GM19372 (cell line): ENCODE measurements around the gene PSD4.

Source experiments
- ATAC-seq: cut with Tn5 transposase; IDR thresholded peaks from one replicate; pipeline ENCODE4 v1.9.1; 2021; ENCODE audit warnings: mild to moderate bottlenecking, low read depth, moderate library complexity; ENCODE audit not compliant: unreplicated experiment

PSD4 gene

DNA sequence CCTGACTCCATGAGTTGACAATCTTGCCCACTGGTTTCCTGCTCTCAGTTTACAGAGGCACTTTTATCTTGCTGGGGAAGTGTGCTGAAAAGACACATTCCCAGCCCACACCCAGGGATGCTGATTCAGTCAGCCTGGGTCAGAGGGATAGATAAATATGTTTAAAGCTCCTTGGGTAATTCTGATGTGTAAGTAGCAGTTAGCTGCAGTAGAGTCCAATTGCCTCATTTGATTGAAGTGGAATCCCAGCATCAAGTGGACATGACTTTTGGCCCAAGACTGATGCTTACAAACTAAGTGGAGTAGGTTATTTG is 29.4 kb downstream of the PSD4 start:
- no peak for ATAC-seq

GRCh38 chr2:113203901-113204519 is 30.2 kb downstream of the PSD4 start:
- ATAC-seq = peak; percentile 81

- no peak for ATAC-seq
Measured at GRCh38 chr2:113206251-113206650, 32.5 kb downstream of the PSD4 start.

DNA sequence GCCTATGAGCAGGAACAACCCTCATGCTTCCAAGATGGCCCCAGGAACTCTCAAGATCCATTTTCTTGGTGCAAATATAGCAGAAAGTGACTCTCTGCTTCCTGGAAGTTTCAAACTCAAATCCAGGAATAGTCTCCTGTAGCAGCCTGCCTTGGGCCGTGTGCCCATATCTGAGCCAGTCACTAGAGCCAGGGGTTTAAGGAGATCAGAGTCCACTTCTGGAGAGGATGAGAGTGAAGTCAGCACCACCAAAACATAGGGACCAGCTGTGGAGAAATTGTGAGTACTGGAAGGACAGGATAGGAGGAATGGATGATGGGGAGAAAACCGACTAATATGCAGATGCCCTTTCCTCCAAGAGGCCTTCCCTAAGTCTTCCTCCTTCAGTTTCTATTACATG is 33.2 kb downstream of the PSD4 start:
- no peak for ATAC-seq

DNA sequence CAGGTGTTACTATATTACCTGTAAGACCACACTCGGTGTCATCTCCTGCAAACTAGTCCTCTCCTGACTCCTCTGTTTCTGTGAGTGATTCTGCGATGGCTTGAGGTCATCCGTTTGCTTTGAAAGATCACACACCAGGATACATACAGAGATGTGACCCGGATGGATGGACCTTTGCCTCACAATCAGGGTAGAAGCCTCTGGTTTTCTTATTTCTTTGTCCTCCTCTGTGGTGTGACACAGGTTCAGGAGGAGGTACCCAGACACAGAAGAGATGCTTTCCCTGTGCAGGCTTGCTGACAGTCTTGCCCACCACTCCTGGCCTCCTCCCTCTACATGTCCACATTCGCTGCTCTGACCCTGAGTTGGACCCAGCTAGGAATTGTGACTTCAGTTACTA is 34.6 kb downstream of the PSD4 start:
- ATAC-seq = no peak

DNA sequence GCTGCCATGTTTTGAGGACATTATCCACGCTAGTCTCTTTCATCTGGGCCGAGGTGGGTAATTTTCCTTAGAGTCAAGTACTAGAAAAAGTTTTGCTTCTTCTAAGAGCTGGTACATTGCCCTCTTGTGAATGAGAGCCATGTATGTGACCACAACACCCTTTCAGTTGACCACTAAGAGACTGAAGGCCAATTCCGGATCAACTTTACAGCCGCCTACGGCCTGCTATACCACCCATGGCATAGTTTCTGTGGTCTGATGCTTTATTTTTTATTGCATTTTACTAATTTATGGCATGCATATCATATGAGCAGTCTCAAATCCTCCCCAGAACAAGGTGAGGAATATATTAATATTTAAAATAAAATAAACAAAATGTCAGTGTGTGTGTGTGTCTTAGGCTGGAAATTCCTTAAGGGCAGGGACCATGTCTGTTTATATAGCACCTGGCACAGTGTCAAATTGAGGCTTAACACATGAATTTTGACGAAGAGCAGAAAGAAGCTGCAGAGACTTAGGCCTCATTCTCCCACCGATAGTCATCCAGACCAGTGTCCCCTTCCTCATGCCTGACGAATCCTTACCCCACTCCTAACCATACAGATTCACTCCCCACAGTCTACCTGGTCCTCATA is 35.4 kb downstream of the PSD4 start:
- no peak for ATAC-seq

DNA sequence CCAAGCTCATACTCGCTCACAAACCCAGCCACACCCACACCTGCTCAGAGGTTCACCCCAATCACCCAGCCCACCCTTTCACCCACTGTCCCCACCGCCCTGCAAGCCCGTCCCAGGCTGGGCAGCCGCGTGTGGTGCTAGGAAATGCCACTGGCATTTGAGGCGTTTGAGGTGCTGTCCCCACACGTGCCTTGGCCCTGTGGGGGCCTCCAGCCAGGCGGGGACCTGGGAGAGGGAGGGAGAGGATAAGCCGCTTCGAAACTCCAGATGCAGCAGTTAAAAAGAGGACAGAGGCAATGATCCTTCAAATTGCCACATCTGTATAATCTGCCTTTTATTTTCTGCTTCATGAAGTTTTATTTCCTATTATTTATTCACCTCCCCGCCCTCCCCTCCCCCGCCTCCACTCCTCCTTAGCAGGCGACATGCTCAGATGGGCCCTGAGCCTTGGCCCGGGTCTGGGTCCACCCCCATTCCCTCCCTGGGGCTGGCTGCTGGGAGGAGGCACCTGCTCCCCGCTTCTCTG is 35.9 kb downstream of the PSD4 start:
- no peak for ATAC-seq

DNA sequence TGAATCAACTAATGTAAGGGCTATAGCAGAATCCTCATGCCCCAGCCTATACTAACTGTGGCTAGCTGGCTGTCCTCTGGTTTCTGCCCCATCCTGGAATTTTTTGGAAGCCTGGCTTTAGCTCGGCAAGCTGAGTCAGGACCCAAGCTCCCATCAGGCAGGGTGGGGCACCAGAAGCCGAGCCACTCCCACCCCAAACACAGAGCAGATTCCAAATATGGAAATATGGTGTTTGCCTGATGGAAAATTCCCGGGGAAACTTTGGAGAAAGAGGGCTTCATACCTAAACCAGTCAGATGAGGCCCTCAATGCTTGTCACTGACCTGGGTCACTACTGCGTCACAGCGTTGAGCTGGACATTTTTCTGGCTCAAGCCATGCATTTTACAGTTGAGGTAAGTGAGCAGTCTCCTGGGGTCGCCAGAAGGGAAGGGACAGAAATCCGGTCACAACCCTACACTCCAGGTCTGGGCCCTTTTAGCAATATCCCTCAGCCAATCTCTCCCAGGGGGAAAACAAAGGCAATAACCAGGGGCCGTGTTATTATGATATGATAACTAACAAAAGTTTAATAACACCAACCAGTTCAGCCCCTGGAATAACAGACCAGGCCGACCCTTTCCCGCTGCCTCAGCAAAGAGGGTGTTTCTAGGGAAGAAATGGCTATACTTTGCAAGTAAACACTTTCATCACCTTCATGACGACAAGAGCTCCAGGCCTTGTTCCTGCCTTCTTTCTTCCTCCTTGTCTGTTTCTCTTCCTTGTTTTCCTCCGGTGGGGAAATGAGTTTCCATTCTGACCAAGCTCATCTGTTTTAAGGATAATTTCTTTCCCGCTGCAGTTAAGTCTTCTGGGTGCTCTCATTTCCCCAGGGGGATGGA is 37.7 kb downstream of the PSD4 start:
- no peak for ATAC-seq

GRCh38 chr2:113212245-113213060 is 38.7 kb downstream of the PSD4 start:
- ATAC-seq = no peak

- ATAC-seq = no peak
Measured at GRCh38 chr2:113213061-113213930, 39.5 kb downstream of the PSD4 start.

GRCh38 chr2:113214141-113214540 is 40.4 kb downstream of the PSD4 start:
- no peak for ATAC-seq

DNA sequence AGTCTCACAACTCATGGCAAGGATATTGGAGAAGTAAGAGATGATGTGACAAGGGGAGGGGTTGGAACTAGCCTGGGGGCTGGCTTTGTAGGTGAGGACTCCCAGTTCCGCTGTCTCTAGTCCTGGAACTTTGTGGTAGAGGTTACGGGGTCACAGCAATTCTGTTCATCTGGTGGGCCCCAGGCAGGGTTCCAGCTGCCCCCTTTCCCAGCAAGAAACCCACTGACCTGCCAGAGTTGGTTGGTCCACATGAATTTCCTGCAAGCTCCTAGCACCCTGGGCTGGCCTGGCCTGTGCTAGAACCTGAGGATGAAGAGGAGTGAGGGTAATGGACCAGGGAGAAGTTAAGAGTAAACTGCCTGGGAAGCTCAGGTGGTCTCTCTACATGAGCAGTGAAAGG is 41.3 kb downstream of the PSD4 start:
- ATAC-seq = no peak

DNA sequence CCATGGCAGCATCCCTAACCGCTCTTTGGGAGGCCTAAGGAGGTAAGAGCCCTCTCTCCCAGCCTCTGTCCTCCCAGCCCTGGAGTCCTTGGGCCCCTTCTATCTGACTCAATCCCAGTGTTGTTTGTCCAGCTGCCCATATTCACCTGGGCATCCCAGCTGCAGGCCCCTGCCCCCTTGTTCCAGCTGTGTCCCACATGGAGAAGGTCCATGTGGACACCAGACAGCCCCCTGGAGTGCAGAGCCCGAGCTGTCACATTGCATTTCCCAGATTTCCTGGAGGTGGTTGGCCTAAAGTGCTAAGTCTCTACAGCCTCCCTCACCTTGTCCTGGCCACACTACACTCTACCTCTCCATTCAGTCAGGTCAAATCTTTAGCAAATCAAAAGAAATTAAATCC is 42.5 kb downstream of the PSD4 start:
- ATAC-seq = no peak

DNA sequence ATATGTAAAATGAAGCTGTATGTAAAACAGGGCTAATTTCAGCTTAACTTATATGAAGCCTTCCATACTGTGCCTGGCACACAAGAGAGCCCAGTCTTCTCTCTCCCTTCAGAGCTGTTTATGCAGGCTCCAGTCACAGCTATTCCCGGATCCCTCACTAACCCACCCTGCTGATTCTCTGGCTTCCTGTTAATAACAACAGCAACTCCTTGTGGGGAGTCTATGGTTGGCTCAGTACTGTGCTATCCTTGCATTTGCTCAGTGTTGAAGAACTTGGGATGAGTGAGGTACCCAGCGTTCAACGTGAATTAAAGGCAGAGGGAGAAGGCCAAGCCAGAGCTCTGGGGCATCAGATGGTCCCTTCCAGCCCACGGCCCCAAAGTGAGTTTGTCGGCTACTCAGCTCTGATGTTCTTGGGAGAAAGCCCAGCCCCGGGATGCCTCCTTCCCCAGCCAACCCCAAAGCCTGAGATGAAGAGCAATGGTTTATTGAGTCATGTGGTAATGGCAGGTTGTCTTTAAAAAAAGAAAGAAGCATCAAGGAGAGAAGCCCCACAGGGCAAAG is 43.2 kb downstream of the PSD4 start:
- ATAC-seq = no peak

DNA sequence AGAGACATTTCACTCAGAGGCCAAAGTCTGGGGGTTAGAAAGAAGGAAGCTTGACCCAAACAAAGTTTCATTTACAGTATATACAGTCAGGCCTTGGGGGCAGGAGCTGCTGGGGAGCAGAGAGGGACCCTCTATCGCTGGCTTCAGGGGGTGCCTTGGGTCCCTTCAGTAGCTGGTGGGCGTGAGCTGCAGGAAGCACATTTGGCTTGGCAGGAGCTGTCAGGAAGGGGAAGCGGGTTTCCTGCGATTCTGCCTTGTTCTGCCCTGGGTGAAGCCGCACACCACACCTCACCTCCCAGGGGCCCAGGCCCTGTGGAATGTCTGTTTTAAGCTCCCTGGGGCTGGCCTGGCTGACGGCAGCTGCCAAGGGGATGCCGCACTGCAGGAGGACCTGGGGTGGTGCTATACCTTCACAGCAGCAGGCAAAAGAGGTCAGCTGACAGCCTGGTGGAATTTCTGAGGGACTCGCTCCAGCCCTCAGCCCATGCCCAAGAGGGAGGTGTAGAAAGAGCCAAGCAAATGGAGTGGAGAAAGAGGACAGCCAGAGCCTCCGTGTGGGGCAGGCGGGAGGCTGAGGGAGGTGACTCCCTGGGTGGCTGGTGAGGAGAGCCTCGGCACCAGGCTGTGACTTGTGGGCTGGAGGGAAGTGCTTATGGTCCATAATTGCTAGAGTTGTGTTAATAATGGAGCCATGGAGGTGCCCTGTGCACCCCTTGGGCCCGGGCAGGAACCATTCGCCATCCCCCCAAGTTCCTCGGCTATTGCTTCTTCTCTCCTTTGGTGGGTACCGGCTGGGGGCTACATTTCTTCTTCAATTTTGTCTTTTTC is 43.9 kb downstream of the PSD4 start:
- no peak for ATAC-seq

- no peak for ATAC-seq
Measured at GRCh38 chr2:113218283-113219091, 44.7 kb downstream of the PSD4 start.

- ATAC-seq = no peak
Measured at GRCh38 chr2:113219092-113219441, 45.3 kb downstream of the PSD4 start.

- ATAC-seq = no peak
Measured at GRCh38 chr2:113219525-113219888, 45.7 kb downstream of the PSD4 start.
